HCT116 (cell line): ENCODE results near the gene PCDHGA1. TPM values are rescaled to one million over a fixed set of nuclear protein-coding genes. Genes with fewer than 3 reads are reported as not detected.

Experiments used
- ATAC-seq: fragments of 200-7000 bp; cut with Tn5 transposase; 2 replicates; pipeline ENCODE4 v1.9.1; 2020; ENCODE audit warnings: mild to moderate bottlenecking, moderate library complexity
- BruUV-seq: library from RNA; stranded (reverse); fragments of 400-500 nt; replicated peaks from 2 replicates; lab custom pipeline; 2021; lab: Mats Ljungman, UMichigan
- CTCF ChIA-PET: fragments of 300-600 bp; sonication (Branson Sonifier 250); formaldehyde crosslinking; loops from one replicate; lab custom pipeline; 2021; ENCODE audit warnings: antibody characterized with exemption; lab: Charles Lee
- POLR2A ChIA-PET: fragments of 300-600, 350-600 bp; sonication (Branson Sonifier 250); formaldehyde crosslinking; loops from one replicate; lab custom pipeline; 2021; ENCODE audit warnings: antibody characterized with exemption; lab: Charles Lee
- RAD21 ChIA-PET, 2 experiments: fragments of 300-600 bp; sonication (Branson Sonifier 250); formaldehyde crosslinking; loops; one replicate each; lab custom pipeline; 2023; ENCODE audit warnings: low total read pairs in 2 of 2; ENCODE audit not compliant: uncharacterized antibody in 2 of 2, unreplicated experiment in 2 of 2, low non-redundant PET in 1 of 2; lab: Charles Lee
- DNase-seq: peaks from one replicate; pipeline ENCODE4 v3.0.0-alpha.2; 2010; ENCODE audit warnings: low read depth, low spot score
- H2AFZ ChIP-seq: fragments of 200-600 bp; shearing (Covaris generic), sonication (generic); 2 replicates; pipeline ENCODE4 v1.6.1; 2017; ENCODE audit warnings: low read depth, mixed run types, mixed read lengths, antibody characterized with exemption, low read length; ENCODE audit not compliant: poor library complexity, severe bottlenecking
- H3K27ac ChIP-seq: 2 replicates; pipeline ENCODE4 v1.5.1; 2012; ENCODE audit warnings: low read depth, low read length
- H3K27me3 ChIP-seq: fragments of 200-600 bp; sonication (generic); 2 replicates; pipeline ENCODE4 v1.6.1; 2016; ENCODE audit warnings: mixed run types, low read length, mixed read lengths; ENCODE audit not compliant: insufficient read depth
- H3K36me3 ChIP-seq, 2 experiments: fragments of 200-500 bp in 1 of 2; fragments of 200-600 bp in 1 of 2; sonication (Bioruptor generic) in 1 of 2; sonication (generic) in 1 of 2; 2 replicates each; pipeline versions ENCODE4 v1.5.1 to v1.6.1; 2014 to 2016; ENCODE audit warnings: low read length in 2 of 2, inconsistent platforms in 1 of 2, mixed read lengths in 1 of 2, mixed run types in 1 of 2; ENCODE audit not compliant: insufficient read depth in 2 of 2, control insufficient read depth in 1 of 2
- H3K4me1 ChIP-seq, 2 experiments: fragments of 200-600 bp in 1 of 2; sonication (generic) in 1 of 2; 2 replicates each; pipeline versions ENCODE4 v1.5.1 to v1.6.1; 2012 to 2017; ENCODE audit warnings: low read length in 2 of 2, inconsistent platforms in 1 of 2, mild to moderate bottlenecking in 1 of 2, mixed read lengths in 1 of 2, mixed run types in 1 of 2, moderate library complexity in 1 of 2; ENCODE audit not compliant: insufficient read depth in 2 of 2, control insufficient read depth in 1 of 2
- H3K4me2 ChIP-seq: fragments of 200-600 bp; sonication (generic); 2 replicates; pipeline ENCODE4 v1.6.1; 2017; ENCODE audit warnings: mixed run types, low read length, mixed read lengths
- H3K4me3 ChIP-seq, 2 experiments: fragments of 200-600 bp in 1 of 2; sonication (generic) in 1 of 2; replicated peaks in 1 of 2; 2 replicates each; pipeline ENCODE4 v1.5.1; 2011 to 2016; ENCODE audit warnings: low read length in 2 of 2, control low read depth in 1 of 2, low read depth in 1 of 2, mild to moderate bottlenecking in 1 of 2, mixed read lengths in 1 of 2, mixed run types in 1 of 2
- H3K79me2 ChIP-seq: fragments of 200-600 bp; sonication (generic); 2 replicates; pipeline ENCODE4 v1.6.1; 2017; ENCODE audit warnings: mild to moderate bottlenecking, mixed run types, low read length, moderate library complexity, mixed read lengths; ENCODE audit not compliant: insufficient read depth
- H3K9ac ChIP-seq: fragments of 200-600 bp; sonication (generic); 2 replicates; pipeline ENCODE4 v1.6.1; 2016; ENCODE audit warnings: low read length, mixed read lengths
- H3K9me2 ChIP-seq: fragments of 200-600 bp; sonication (generic), shearing (Covaris generic); 2 replicates; pipeline ENCODE4 v1.6.1; 2017; ENCODE audit warnings: mixed run types, mild to moderate bottlenecking, moderate library complexity; ENCODE audit not compliant: insufficient read depth
- H3K9me3 ChIP-seq, 2 experiments: fragments of 200-500 bp in 1 of 2; fragments of 200-600 bp in 1 of 2; sonication (Bioruptor generic) in 1 of 2; sonication (generic) in 1 of 2; 2 replicates each; pipeline ENCODE4 v1.6.1; 2014 to 2017; ENCODE audit warnings: low read length in 2 of 2, mixed read lengths in 2 of 2, inconsistent platforms in 1 of 2, low read depth in 1 of 2, mild to moderate bottlenecking in 1 of 2, mixed run types in 1 of 2, moderate library complexity in 1 of 2; ENCODE audit not compliant: control insufficient read depth in 1 of 2, insufficient read depth in 1 of 2
- H4K20me1 ChIP-seq: fragments of 200-600 bp; sonication (generic), shearing (Covaris generic); 2 replicates; pipeline ENCODE4 v1.6.1; 2017; ENCODE audit warnings: mixed run types, mild to moderate bottlenecking, moderate library complexity; ENCODE audit not compliant: insufficient read depth
- ATF3 ChIP-seq: IDR thresholded peaks from 2 replicates; pipeline ENCODE4 v1.6.1; 2012
- CBX3 ChIP-seq: IDR thresholded peaks from 2 replicates; pipeline ENCODE4 v1.6.1; 2012; ENCODE audit warnings: low read depth
- CEBPB ChIP-seq: IDR thresholded peaks from 2 replicates; pipeline ENCODE4 v1.6.1; 2012; ENCODE audit warnings: low read depth
- CTCF ChIP-seq, 3 experiments: fragments of 200-600 bp in 1 of 3; sonication (generic) in 1 of 3; IDR thresholded peaks in 2 of 3; conservative IDR thresholded peaks in 1 of 3; 2 replicates each; pipeline ENCODE4 v1.5.1; 2012 to 2017; ENCODE audit warnings: low read depth in 2 of 3, low read length in 2 of 3, antibody characterized with exemption in 1 of 3, borderline replicate concordance in 1 of 3, control low read depth in 1 of 3, mild to moderate bottlenecking in 1 of 3, mixed read lengths in 1 of 3, mixed run types in 1 of 3, moderate library complexity in 1 of 3; ENCODE audit not compliant: insufficient read depth in 1 of 3
- EGR1 ChIP-seq: IDR thresholded peaks from 2 replicates; pipeline ENCODE4 v1.6.1; 2012; ENCODE audit warnings: low read depth
- ELF1 ChIP-seq: IDR thresholded peaks from 2 replicates; pipeline ENCODE4 v1.6.1; 2012; ENCODE audit warnings: low read depth, borderline replicate concordance
- EZH2 ChIP-seq: fragments of 200-600 bp; sonication (generic); IDR thresholded peaks from 2 replicates; pipeline ENCODE4 v1.6.1; 2017; ENCODE audit warnings: antibody characterized with exemption, mixed run types
- FOSL1 ChIP-seq: IDR thresholded peaks from 2 replicates; pipeline ENCODE4 v1.6.1; 2012; ENCODE audit warnings: low read depth
- JUND ChIP-seq: IDR thresholded peaks from 2 replicates; pipeline ENCODE4 v1.6.1; 2012
- MAX ChIP-seq: IDR thresholded peaks from 2 replicates; pipeline ENCODE4 v1.6.1; 2012
- RAD21 ChIP-seq: IDR thresholded peaks from 2 replicates; pipeline ENCODE4 v1.6.1; 2012; ENCODE audit warnings: low read depth, mild to moderate bottlenecking
- SP1 ChIP-seq: IDR thresholded peaks from 2 replicates; pipeline ENCODE4 v1.6.1; 2012; ENCODE audit warnings: low read depth
- SRF ChIP-seq: IDR thresholded peaks from 2 replicates; pipeline ENCODE4 v1.6.1; 2012; ENCODE audit warnings: low read depth
- TCF7L2 ChIP-seq: IDR thresholded peaks from 2 replicates; pipeline ENCODE4 v1.7.0; 2011; ENCODE audit warnings: borderline replicate concordance, inconsistent platforms; ENCODE audit not compliant: insufficient read depth, insufficient read length; ENCODE audit errors: extremely low read depth
- YY1 ChIP-seq: IDR thresholded peaks from 2 replicates; pipeline ENCODE4 v1.6.1; 2011; ENCODE audit warnings: low read length, low read depth, moderate library complexity, mild to moderate bottlenecking; ENCODE audit not compliant: insufficient replicate concordance; ENCODE audit errors: extremely low read depth
- ZNF274 ChIP-seq: fragments of 200-500 bp; sonication (Bioruptor generic); IDR thresholded peaks from 2 replicates; pipeline ENCODE4 v1.6.1; 2014; ENCODE audit warnings: mild to moderate bottlenecking, low read depth, low read length, inconsistent platforms
- intact Hi-C: fragments of 100-400 bp; cut with micrococcal nuclease; formaldehyde crosslinking; loops from 2 replicates; pipeline ENCODE4 v1.10.0; 2022
- total RNA-seq: library from RNA; stranded (reverse); gene quantifications from one replicate; pipeline ENCODE4 v1.2.1, GENCODE V29; 2021; ENCODE audit not compliant: unreplicated experiment

PCDHGA1 gene
- total RNA-seq, 1 experiment from 2014 or later: 0.05 TPM

GRCh38 chr5:141374627-141375026 lies 44.3 kb downstream of the PCDHGA1 start:
- RAD21 ChIA-PET: no interaction called here
- Histone ChIP-seq H3K9me2 (no peaks in the 10 kb centered on the region), H3K4me2 (no peak overlapping the region), H4K20me1 (no peaks in the 10 kb centered on the region), H3K9me3 (peaks cover 0 to 12% of the 10 kb centered on the region in 2 experiments; a peak in 2 of 4 replicates), H2AFZ (no peak overlapping the region), H3K4me3 (no peak overlapping the region), H3K36me3 (no peaks in the 10 kb centered on the region), H3K27ac (no peak overlapping the region), H3K9ac (no peak overlapping the region), H3K27me3 (no peaks in the 10 kb centered on the region), H3K4me1 (no peaks in the 10 kb centered on the region)
- CTCF ChIA-PET: no interaction called here
- intact Hi-C loops: no loop called here
- no peak for DNase-seq
- no TSS peak for BruUV-seq
- ATAC-seq: no peak
- POLR2A ChIA-PET: no interaction called here
- TF ChIP-seq TCF7L2 (no peak), SP1 (no peak), CTCF (IDR thresholded peaks at IDR 0.05 in 2 of 3, conservative IDR thresholded peaks at IDR 0.05 in 1 of 3; ENCODE audit: borderline replicate concordance in 1 of 3, insufficient read depth in 1 of 3, low read depth in 2 of 3, low read length in 2 of 3) (no peak), EGR1 (no peak), ATF3 (no peak), EZH2 (no peak), FOSL1 (no peak), MAX (no peak), JUND (no peak), ZNF274 (no peak), RAD21 (no peak), CEBPB (no peak), ELF1 (no peak), YY1 (no peak), SRF (no peak), CBX3 (no peak)
- TF ChIP-seq, all 23 proteins: peak for 0
- no peaks in the 10 kb centered on the region for H3K79me2 ChIP-seq
